Measurements from ENCODE around the gene KRTAP10-3. TPM values are rescaled to one million over a fixed set of nuclear protein-coding genes. Genes with fewer than 3 reads are reported as not detected.
A peak's percentile ranks its signal among the peaks of the same experiment; 100 is the strongest.
"Not testable (repeated sequence)": the region's sequence is repeated elsewhere in the genome, so short reads cannot be mapped to it uniquely, and the experiment has no call there.

The KRTAP10-3 gene
- total RNA-seq, 1 experiment from 2014 or later: not detected

- no peaks in the 10 kb centered on the region for H4K20me1 ChIP-seq (ENCODE audit: low read length)
- no peak overlapping the region for H3K9ac ChIP-seq (ENCODE audit: low read length)
- no peak overlapping the region for H3K4me3 ChIP-seq (ENCODE audit: low read length)
- H3F3A ChIP-seq (ENCODE audit: low read length, unreplicated experiment): no peaks in the 10 kb centered on the region
- DNase-seq (peak; percentile 14), ATAC-seq (peak; percentile 27)
- peaks cover 5% of the 10 kb centered on the region; the same call in 1 of the 2 replicates for H3K9me3 ChIP-seq (ENCODE audit: low read length)
- peaks cover 6% of the 10 kb centered on the region for H3K4me1 ChIP-seq (ENCODE audit: insufficient read depth, low read length)
- no peak overlapping the region for H3K27ac ChIP-seq (ENCODE audit: low read length)
- no peaks in the 10 kb centered on the region for H3K9me2 ChIP-seq (replicated peaks; ENCODE audit: low read length)
- H3K27me3 ChIP-seq (ENCODE audit: low read length): no peaks in the 10 kb centered on the region
- TF ChIP-seq EZH2phosphoT487 (IDR thresholded peaks at IDR 0.05; ENCODE audit: borderline replicate concordance, low read length) (no peak), CTCF (conservative IDR thresholded peaks at IDR 0.05; ENCODE audit: low read depth, low read length) (no peak), EZH2 (IDR thresholded peaks at IDR 0.05; ENCODE audit: low read length, unreplicated experiment) (no peak)
- no peak overlapping the region for H2AFZ ChIP-seq (ENCODE audit: low read length)
- H3K36me3 ChIP-seq (ENCODE audit: low read depth, low read length): no peaks in the 10 kb centered on the region
- ChIA-PET CTCF (interaction anchor here (0.7 to 1.5 kb wide), 2 partner anchors 10 to 168 kb away, joined by 3 to 4 read pairs; no protein-coding TSS in a partner anchor), POLR2A (ENCODE audit: unreplicated experiment) (no interaction called here)
- intact Hi-C loops (cut with micrococcal nuclease): no loop called here
- no TSS peak for BruUV-seq (replicated peaks)
- no peak overlapping the region for H3K4me2 ChIP-seq (ENCODE audit: low read length)
- H3K79me2 ChIP-seq (ENCODE audit: low read length): no peaks in the 10 kb centered on the region
These were observed 16.1 kb upstream of the KRTAP10-3 start for GRCh38 chr21:44574457-44575306.

GRCh38 chr21:44573630-44574456, 15.2 kb upstream of the KRTAP10-3 start, which contains the start of gene KRTAP10-4:
Gene KRTAP10-4 (plus strand): TSS chr21:44573729. CDS start chr21:44573759, 30 bp downstream.
- H3K36me3 ChIP-seq (ENCODE audit: low read depth, low read length); H3K4me1 ChIP-seq (ENCODE audit: insufficient read depth, low read length); DNase-seq; BruUV-seq (replicated peaks); H3K79me2 ChIP-seq (ENCODE audit: low read length); H3K27me3 ChIP-seq (ENCODE audit: low read length); H3K9ac ChIP-seq (ENCODE audit: low read length); H3K9me2 ChIP-seq (replicated peaks; ENCODE audit: low read length); H4K20me1 ChIP-seq (ENCODE audit: low read length); H3K4me3 ChIP-seq (ENCODE audit: low read length); intact Hi-C loops (cut with micrococcal nuclease); H3F3A ChIP-seq (ENCODE audit: low read length, unreplicated experiment); H3K9me3 ChIP-seq (ENCODE audit: low read length); H3K27ac ChIP-seq (ENCODE audit: low read length): not testable (repeated sequence)
- H3K4me2 ChIP-seq (ENCODE audit: low read length): peak within 1 kb of the TSS; percentile 34; the same call in 1 of the 2 replicates
- peak within 1 kb of the TSS; percentile 48; the same call in 1 of the 2 replicates for H2AFZ ChIP-seq (ENCODE audit: low read length)
- ATAC-seq: peak; percentile 8
- ChIA-PET CTCF (interaction anchor here (0.7 to 1.5 kb wide), 2 partner anchors 10 to 169 kb away, joined by 3 to 4 read pairs; no protein-coding TSS in a partner anchor), POLR2A (ENCODE audit: unreplicated experiment) (interaction anchor here (0.6 kb wide), 1 partner anchor 110 kb away, joined by 3 read pairs; no protein-coding TSS in a partner anchor)

GRCh38 chr21:44572959-44573583, 14.5 kb upstream of the KRTAP10-3 start:
- CTCF ChIA-PET: no interaction called here
- Histone ChIP-seq H3K36me3 (ENCODE audit: low read depth, low read length) (no peaks in the 10 kb centered on the region), H3F3A (ENCODE audit: low read length, unreplicated experiment) (no peaks in the 10 kb centered on the region), H3K79me2 (ENCODE audit: low read length) (no peaks in the 10 kb centered on the region), H3K9me3 (ENCODE audit: low read length) (peaks cover 5% of the 10 kb centered on the region; the same call in 1 of the 2 replicates), H3K4me1 (ENCODE audit: insufficient read depth, low read length) (peaks cover 6% of the 10 kb centered on the region), H3K4me3 (ENCODE audit: low read length) (no peak overlapping the region), H2AFZ (ENCODE audit: low read length) (peak overlapping the region; percentile 48; the same call in 1 of the 2 replicates), H3K9me2 (replicated peaks; ENCODE audit: low read length) (no peaks in the 10 kb centered on the region), H4K20me1 (ENCODE audit: low read length) (no peaks in the 10 kb centered on the region), H3K9ac (ENCODE audit: low read length) (no peak overlapping the region), H3K27ac (ENCODE audit: low read length) (no peak overlapping the region), H3K27me3 (ENCODE audit: low read length) (no peaks in the 10 kb centered on the region), H3K4me2 (ENCODE audit: low read length) (peak overlapping the region; percentile 34; the same call in 1 of the 2 replicates)
- intact Hi-C loops (cut with micrococcal nuclease): no loop called here
- POLR2A ChIA-PET (ENCODE audit: unreplicated experiment): interaction anchor here (0.6 kb wide), 1 partner anchor 110 kb away, joined by 3 read pairs; no protein-coding TSS in a partner anchor
- no peak for TF ChIP-seq CTCF (conservative IDR thresholded peaks at IDR 0.05; ENCODE audit: low read depth, low read length)
- TF ChIP-seq EZH2phosphoT487 (IDR thresholded peaks at IDR 0.05; ENCODE audit: borderline replicate concordance, low read length): no peak
- no peak for TF ChIP-seq EZH2 (IDR thresholded peaks at IDR 0.05; ENCODE audit: low read length, unreplicated experiment)
- peak; percentile 69 for DNase-seq
- peak; percentile 86 for ATAC-seq
- BruUV-seq (replicated peaks): no TSS peak

All from PC-3 (cell line).